LNCAP (cell line): ENCODE data around the gene DHCR7.

ENCODE experiments used
- CTCF ChIP-seq: fragments of 450-650 bp; IDR thresholded peaks from 2 replicates; pipeline ENCODE4 v1.5.1; 2017; ENCODE audit warnings: mild to moderate bottlenecking

DHCR7 gene

GRCh38 chr11:71490044-71490730 is 42.0 kb upstream of the DHCR7 start:
- TF ChIP-seq CTCF, result no peak

GRCh38 chr11:71489311-71490043 is 41.3 kb upstream of the DHCR7 start:
- TF ChIP-seq CTCF, result no peak

GRCh38 chr11:71488681-71489270 is 40.6 kb upstream of the DHCR7 start:
- TF ChIP-seq CTCF, result no peak

- no peak for TF ChIP-seq CTCF
Measured at GRCh38 chr11:71486320-71486719, 38.1 kb upstream of the DHCR7 start.

GRCh38 chr11:71485466-71485865 is 37.3 kb upstream of the DHCR7 start:
- TF ChIP-seq CTCF, result no peak

GRCh38 chr11:71485063-71485399 is 36.8 kb upstream of the DHCR7 start:
- TF ChIP-seq CTCF, result no peak

- no peak for TF ChIP-seq CTCF
Measured at GRCh38 chr11:71484248-71485062, 36.3 kb upstream of the DHCR7 start.
